Measurements from ENCODE around the gene PSMG3.

PSMG3 gene

GRCh38 chr7:1557006-1557405, 12.8 kb downstream of the PSMG3 start:
- H3K27ac ChIP-seq (ENCODE audit: low read depth, low read length), result no peak overlapping the region
- H2AFZ ChIP-seq (ENCODE audit: low read length, unreplicated experiment), result no peak overlapping the region
- no peaks in the 10 kb centered on the region for H3K27me3 ChIP-seq (ENCODE audit: insufficient read depth, low read length)
- peaks cover 12% of the 10 kb centered on the region for H3K4me1 ChIP-seq (ENCODE audit: control insufficient read depth, insufficient read depth, low read length, unreplicated experiment)
- no peak overlapping the region for H3K4me3 ChIP-seq (ENCODE audit: low read depth, low read length)
- no peaks in the 10 kb centered on the region for H3K36me3 ChIP-seq (ENCODE audit: insufficient read depth, low read length)
- no peaks in the 10 kb centered on the region for H3K79me2 ChIP-seq (ENCODE audit: control insufficient read depth, insufficient read depth, low read length, unreplicated experiment)

- Histone ChIP-seq H2AFZ (ENCODE audit: low read length, unreplicated experiment) (no peak within 1 kb of the TSS), H3K79me2 (ENCODE audit: control insufficient read depth, insufficient read depth, low read length, unreplicated experiment) (no peaks in the 10 kb centered on the region), H3K4me3 (ENCODE audit: low read depth, low read length) (0 out of 2 replicates have a peak within 1 kb of the TSS, but pooled peaks have one; percentile 0), H3K27ac (ENCODE audit: low read depth, low read length) (no peak within 1 kb of the TSS), H3K36me3 (ENCODE audit: insufficient read depth, low read length) (no peaks in the 10 kb centered on the region), H3K4me1 (ENCODE audit: control insufficient read depth, insufficient read depth, low read length, unreplicated experiment) (peaks cover 12% of the 10 kb centered on the region), H3K27me3 (ENCODE audit: insufficient read depth, low read length) (no peaks in the 10 kb centered on the region)
These were observed 13.9 kb downstream of the PSMG3 start, which contains the start of gene TMEM184A for GRCh38 chr7:1555813-1556543. Gene TMEM184A, minus strand, starts transcription at chr7:1556205. Its CDS starts 721 bp downstream, at chr7:1555484.

- Histone ChIP-seq H3K4me1 (ENCODE audit: control insufficient read depth, insufficient read depth, low read length, unreplicated experiment) (peaks cover 12% of the 10 kb centered on the region), H3K79me2 (ENCODE audit: control insufficient read depth, insufficient read depth, low read length, unreplicated experiment) (no peaks in the 10 kb centered on the region), H3K27ac (ENCODE audit: low read depth, low read length) (no peak overlapping the region), H3K36me3 (ENCODE audit: insufficient read depth, low read length) (no peaks in the 10 kb centered on the region), H3K4me3 (ENCODE audit: low read depth, low read length) (0 out of 2 replicates have a peak overlapping the region, but pooled peaks have one; percentile 0), H3K27me3 (ENCODE audit: insufficient read depth, low read length) (no peaks in the 10 kb centered on the region), H2AFZ (ENCODE audit: low read length, unreplicated experiment) (no peak overlapping the region)
These were observed 14.6 kb downstream of the PSMG3 start for GRCh38 chr7:1555046-1555812.

- H3K4me1 ChIP-seq (ENCODE audit: control insufficient read depth, insufficient read depth, low read length, unreplicated experiment), result peaks cover 12% of the 10 kb centered on the region
- no peaks in the 10 kb centered on the region for H3K79me2 ChIP-seq (ENCODE audit: control insufficient read depth, insufficient read depth, low read length, unreplicated experiment)
- H3K27me3 ChIP-seq (ENCODE audit: insufficient read depth, low read length), result no peaks in the 10 kb centered on the region
- no peaks in the 10 kb centered on the region for H3K36me3 ChIP-seq (ENCODE audit: insufficient read depth, low read length)
- no peak overlapping the region for H2AFZ ChIP-seq (ENCODE audit: low read length, unreplicated experiment)
- no peak overlapping the region for H3K27ac ChIP-seq (ENCODE audit: low read depth, low read length)
- H3K4me3 ChIP-seq (ENCODE audit: low read depth, low read length), result no peak overlapping the region
These were observed 15.3 kb downstream of the PSMG3 start for GRCh38 chr7:1554333-1555045.

- Histone ChIP-seq H2AFZ (ENCODE audit: low read length, unreplicated experiment) (no peak overlapping the region), H3K79me2 (ENCODE audit: control insufficient read depth, insufficient read depth, low read length, unreplicated experiment) (no peaks in the 10 kb centered on the region), H3K27me3 (ENCODE audit: insufficient read depth, low read length) (no peaks in the 10 kb centered on the region), H3K27ac (ENCODE audit: low read depth, low read length) (no peak overlapping the region), H3K4me3 (ENCODE audit: low read depth, low read length) (no peak overlapping the region), H3K4me1 (ENCODE audit: control insufficient read depth, insufficient read depth, low read length, unreplicated experiment) (peaks cover 12% of the 10 kb centered on the region), H3K36me3 (ENCODE audit: insufficient read depth, low read length) (no peaks in the 10 kb centered on the region)
These were observed 16.2 kb downstream of the PSMG3 start for GRCh38 chr7:1553512-1554210.

GRCh38 chr7:1552200-1552599, 17.6 kb downstream of the PSMG3 start:
- Histone ChIP-seq H3K4me1 (ENCODE audit: control insufficient read depth, insufficient read depth, low read length, unreplicated experiment) (peaks cover 12% of the 10 kb centered on the region), H3K79me2 (ENCODE audit: control insufficient read depth, insufficient read depth, low read length, unreplicated experiment) (no peaks in the 10 kb centered on the region), H3K36me3 (ENCODE audit: insufficient read depth, low read length) (no peaks in the 10 kb centered on the region), H3K27ac (ENCODE audit: low read depth, low read length) (no peak overlapping the region), H3K27me3 (ENCODE audit: insufficient read depth, low read length) (no peaks in the 10 kb centered on the region), H2AFZ (ENCODE audit: low read length, unreplicated experiment) (no peak overlapping the region), H3K4me3 (ENCODE audit: low read depth, low read length) (no peak overlapping the region)

GRCh38 chr7:1550846-1551155, 19.0 kb downstream of the PSMG3 start:
- Histone ChIP-seq H2AFZ (ENCODE audit: low read length, unreplicated experiment) (no peak overlapping the region), H3K4me1 (ENCODE audit: control insufficient read depth, insufficient read depth, low read length, unreplicated experiment) (peaks cover 9% of the 10 kb centered on the region), H3K27ac (ENCODE audit: low read depth, low read length) (no peak overlapping the region), H3K79me2 (ENCODE audit: control insufficient read depth, insufficient read depth, low read length, unreplicated experiment) (no peaks in the 10 kb centered on the region), H3K36me3 (ENCODE audit: insufficient read depth, low read length) (no peaks in the 10 kb centered on the region), H3K27me3 (ENCODE audit: insufficient read depth, low read length) (no peaks in the 10 kb centered on the region), H3K4me3 (ENCODE audit: low read depth, low read length) (no peak overlapping the region)

GRCh38 chr7:1550005-1550845, 19.6 kb downstream of the PSMG3 start:
- no peak overlapping the region for H2AFZ ChIP-seq (ENCODE audit: low read length, unreplicated experiment)
- peaks cover 4% of the 10 kb centered on the region for H3K4me1 ChIP-seq (ENCODE audit: control insufficient read depth, insufficient read depth, low read length, unreplicated experiment)
- no peaks in the 10 kb centered on the region for H3K79me2 ChIP-seq (ENCODE audit: control insufficient read depth, insufficient read depth, low read length, unreplicated experiment)
- no peak overlapping the region for H3K27ac ChIP-seq (ENCODE audit: low read depth, low read length)
- no peaks in the 10 kb centered on the region for H3K27me3 ChIP-seq (ENCODE audit: insufficient read depth, low read length)
- H3K4me3 ChIP-seq (ENCODE audit: low read depth, low read length), result no peak overlapping the region
- no peaks in the 10 kb centered on the region for H3K36me3 ChIP-seq (ENCODE audit: insufficient read depth, low read length)

GRCh38 chr7:1549357-1550004, 20.4 kb downstream of the PSMG3 start:
- Histone ChIP-seq H2AFZ (ENCODE audit: low read length, unreplicated experiment) (no peak overlapping the region), H3K79me2 (ENCODE audit: control insufficient read depth, insufficient read depth, low read length, unreplicated experiment) (no peaks in the 10 kb centered on the region), H3K27ac (ENCODE audit: low read depth, low read length) (no peak overlapping the region), H3K36me3 (ENCODE audit: insufficient read depth, low read length) (no peaks in the 10 kb centered on the region), H3K27me3 (ENCODE audit: insufficient read depth, low read length) (no peaks in the 10 kb centered on the region), H3K4me1 (ENCODE audit: control insufficient read depth, insufficient read depth, low read length, unreplicated experiment) (no peaks in the 10 kb centered on the region), H3K4me3 (ENCODE audit: low read depth, low read length) (no peak overlapping the region)
